Measurements from ENCODE around the gene PCIF1. TPM values are rescaled to one million over a fixed set of nuclear protein-coding genes. Genes with fewer than 3 reads are reported as not detected.

PCIF1 gene
- polyA plus RNA-seq, 2 of the 4 experiments (the other 2 are of a cell fraction): 19.7 to 21.6 TPM

- POLR2A ChIA-PET: interaction anchor here (4.9 kb wide), 1 partner anchor 12 kb away, joined by 31 read pairs; the partner anchor contains the start of gene PCIF1
- H3K4me3 ChIP-seq: no peak overlapping the region
- FAIRE-seq: no peak
- 87% methylated on average over 20 of the region's 20 CpGs for WGBS (ENCODE audit: missing lambda C conversion rate)
- no peaks in the 10 kb centered on the region for H3K9me3 ChIP-seq
- ATAC-seq: no peak
- no peak for TF ChIP-seq SREBF2 (IDR thresholded peaks at IDR 0.05)
- TF ChIP-seq FOSL2 (IDR thresholded peaks at IDR 0.05): no peak
- TF ChIP-seq FOSL2 (CRISPR knock-in tag; IDR thresholded peaks at IDR 0.05): no peak
- no peak for TF ChIP-seq HOXB5 (CRISPR knock-in tag; IDR thresholded peaks at IDR 0.05)
- no peak for TF ChIP-seq USF2 (IDR thresholded peaks at IDR 0.05)
- no peak for TF ChIP-seq HOXB13 (CRISPR knock-in tag; IDR thresholded peaks at IDR 0.05; ENCODE audit: low read depth)
- TF ChIP-seq KDM5A (IDR thresholded peaks at IDR 0.05): no peak
- H3K4me1 ChIP-seq: peaks cover 16% of the 10 kb centered on the region
- CTCF ChIA-PET: interaction anchor here (0.8 to 21.4 kb wide), 6 partner anchors 9 to 147 kb away, joined by 3 to 358 read pairs (median 4); partner anchors contain the start of gene ZNF335
- H3K4me2 ChIP-seq: no peak overlapping the region
- DNase-seq (ENCODE audit: low read depth in 1 of 2, low spot score in 1 of 2): no peak
- H3K27ac ChIP-seq: peak overlapping the region in 1 of 2 experiments; percentile 37; a peak in 1 of 6 replicates
These were observed 11.9 kb downstream of the PCIF1 start for GRCh38 chr20:45946149-45946970.

DNA sequence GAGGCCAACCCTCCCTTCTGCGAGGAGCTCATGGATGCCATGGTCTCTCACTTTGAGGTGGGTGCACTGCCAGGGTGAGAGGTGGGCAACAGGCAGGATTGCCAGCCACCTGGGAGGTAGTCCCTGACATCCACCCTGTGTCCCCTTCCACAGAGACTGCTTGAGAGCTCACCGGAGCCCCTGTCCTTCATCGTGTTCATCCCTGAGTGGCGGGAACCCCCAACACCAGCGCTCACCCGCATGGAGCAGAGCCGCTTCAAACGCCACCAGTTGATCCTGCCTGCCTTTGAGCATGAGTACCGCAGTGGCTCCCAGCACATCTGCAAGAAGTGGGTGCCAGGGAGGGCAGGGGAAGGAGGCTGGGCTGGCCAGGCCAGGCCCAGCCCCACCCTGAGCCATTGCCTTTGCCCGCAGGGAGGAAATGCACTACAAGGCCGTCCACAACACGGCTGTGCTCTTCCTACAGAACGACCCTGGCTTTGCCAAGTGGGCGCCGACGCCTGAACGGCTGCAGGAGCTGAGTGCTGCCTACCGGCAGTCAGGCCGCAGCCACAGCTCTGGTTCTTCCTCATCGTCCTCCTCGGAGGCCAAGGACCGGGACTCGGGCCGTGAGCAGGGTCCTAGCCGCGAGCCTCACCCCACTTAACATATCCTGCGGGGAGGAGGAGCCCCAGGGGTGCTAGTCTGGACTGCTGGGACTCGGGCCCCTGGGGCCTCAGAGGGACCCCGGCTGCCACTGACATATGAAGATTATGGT lies 12.8 kb downstream of the PCIF1 start:
- no peak overlapping the region for H3K4me2 ChIP-seq
- TF ChIP-seq CEBPB (IDR thresholded peaks at IDR 0.05): no peak
- CTCF ChIA-PET: interaction anchor here (2.0 to 21.4 kb wide), 5 partner anchors 10 to 148 kb away, joined by 4 to 358 read pairs (median 6); partner anchors contain the start of gene ZNF335
- 95% methylated on average over 29 of the region's 29 CpGs for WGBS (ENCODE audit: missing lambda C conversion rate)
- FAIRE-seq (no peak), ATAC-seq (no peak), DNase-seq (ENCODE audit: low read depth in 1 of 2, low spot score in 1 of 2) (no peak)
- H3K4me1 ChIP-seq: peaks cover 16% of the 10 kb centered on the region
- no peak overlapping the region for H3K4me3 ChIP-seq
- POLR2A ChIA-PET: interaction anchor here (3.2 kb wide), 1 partner anchor 12 kb away, joined by 13 read pairs; the partner anchor contains the start of gene PCIF1
- no peaks in the 10 kb centered on the region for H3K9me3 ChIP-seq
- H3K27ac ChIP-seq: no peak overlapping the region

DNA sequence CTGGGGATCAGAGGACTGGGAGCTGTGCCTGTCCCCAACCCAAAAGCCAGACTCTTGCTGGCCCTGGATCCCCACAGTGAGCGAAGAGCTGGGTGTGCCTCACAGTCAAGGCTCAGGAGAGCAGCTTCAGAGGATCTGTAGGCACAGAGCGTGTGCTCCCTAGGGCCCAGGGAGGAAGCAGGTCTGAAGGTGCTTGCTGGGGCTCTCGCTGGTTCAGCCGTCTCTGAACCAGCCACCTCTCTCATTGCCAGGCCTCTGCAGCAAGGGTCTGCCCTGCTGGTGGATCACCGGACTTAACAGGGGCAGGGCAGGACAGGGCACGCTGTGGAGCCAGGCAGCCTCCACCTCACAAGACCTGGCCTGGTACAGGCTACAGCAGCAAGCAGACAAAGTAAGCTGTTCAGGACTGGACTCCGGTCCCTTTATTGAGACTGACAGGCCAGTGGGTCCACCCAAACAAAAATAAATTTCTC lies 13.8 kb downstream of the PCIF1 start:
- no peak for FAIRE-seq
- POLR2A ChIA-PET: interaction anchor here (0.7 to 3.2 kb wide), 4 partner anchors 8 to 24 kb away, joined by 3 to 13 read pairs (median 4); partner anchors contain the start of gene PCIF1
- WGBS (ENCODE audit: missing lambda C conversion rate): 92% methylated on average over 3 of the region's 7 CpGs

More for the DNA sequence above, 13.8 kb downstream of the PCIF1 start:
- CTCF ChIA-PET: interaction anchor here (1.4 to 21.4 kb wide), 4 partner anchors 9 to 149 kb away, joined by 5 to 358 read pairs (median 8); partner anchors contain the start of gene ZNF335
- ATAC-seq (peak; percentile 2 to 12; a peak in 3 of 6 replicates), DNase-seq (ENCODE audit: low read depth in 1 of 2, low spot score in 1 of 2) (no peak)
- Histone ChIP-seq H3K4me3 (no peak overlapping the region), H3K4me2 (no peak overlapping the region), H3K9me3 (no peaks in the 10 kb centered on the region), H3K27ac (no peak overlapping the region), H3K4me1 (peaks cover 15% of the 10 kb centered on the region)
- TF ChIP-seq EP300 (IDR thresholded peaks at IDR 0.05): no peak
- no peak for TF ChIP-seq MAFK (IDR thresholded peaks at IDR 0.05; ENCODE audit: partially characterized antibody)
- TF ChIP-seq JUNB (IDR thresholded peaks at IDR 0.05): no peak
- no peak for TF ChIP-seq ATOH8 (CRISPR knock-in tag; IDR thresholded peaks at IDR 0.05; ENCODE audit: low read depth)
- no peak for TF ChIP-seq NR3C1 (IDR thresholded peaks at IDR 0.05)
- TF ChIP-seq CBX8 (IDR thresholded peaks at IDR 0.05): no peak
- no peak for TF ChIP-seq HOXA7 (CRISPR knock-in tag; IDR thresholded peaks at IDR 0.05)
- TF ChIP-seq PHF8 (IDR thresholded peaks at IDR 0.05; ENCODE audit: borderline replicate concordance, low read depth): no peak

Data from A549 (cell line).